Spleen (tissue), 11 donors: ENCODE results near the gene DNAJA3. TPM values are rescaled to one million over a fixed set of nuclear protein-coding genes. Genes with fewer than 3 reads are reported as not detected.

ENCODE experiments used
- DNase-seq: peaks from one replicate; pipeline ENCODE4 v3.0.0-alpha.2; 2020
- H3K27ac ChIP-seq, 8 donors: fragments of 200-600 bp; sonication (generic) in 7 of 8; 1 replicate in 4 of 8; 2 replicates in 4 of 8; pipeline versions ENCODE4 v1.5.0 to v1.8.0; 2016 to 2021; ENCODE audit warnings: inconsistent platforms in 4 of 8, mild to moderate bottlenecking in 4 of 8, moderate library complexity in 1 of 8
- H3K27me3 ChIP-seq, 7 donors: fragments of 200-600 bp; sonication (generic) in 6 of 7; replicated peaks in 1 of 7; 1 replicate in 4 of 7; 2 replicates in 3 of 7; pipeline versions ENCODE4 v1.5.0 to v1.8.0; 2016 to 2021; ENCODE audit warnings: inconsistent platforms in 3 of 7, mild to moderate bottlenecking in 1 of 7
- H3K36me3 ChIP-seq, 6 donors: fragments of 200-600 bp; sonication (generic) in 5 of 6; 1 replicate in 4 of 6; 2 replicates in 2 of 6; pipeline versions ENCODE4 v1.5.0 to v1.8.0; 2016 to 2021; ENCODE audit warnings: inconsistent platforms in 2 of 6
- H3K4me1 ChIP-seq, 6 donors: fragments of 200-600 bp; sonication (generic) in 5 of 6; 1 replicate in 3 of 6; 2 replicates in 3 of 6; pipeline versions ENCODE4 v1.5.0 to v1.8.0; 2016 to 2021; ENCODE audit warnings: inconsistent platforms in 3 of 6
- H3K4me3 ChIP-seq, 8 donors: fragments of 200-600 bp; sonication (generic) in 7 of 8; 1 replicate in 4 of 8; 2 replicates in 4 of 8; pipeline versions ENCODE4 v1.5.0 to v1.8.0; 2016 to 2021; ENCODE audit warnings: inconsistent platforms in 4 of 8, mild to moderate bottlenecking in 4 of 8, moderate library complexity in 2 of 8
- H3K9me3 ChIP-seq, 8 donors: fragments of 200-600 bp; sonication (generic) in 7 of 8; 1 replicate in 4 of 8; 2 replicates in 4 of 8; pipeline versions ENCODE4 v1.5.0 to v1.8.0; 2016 to 2021; ENCODE audit warnings: inconsistent platforms in 4 of 8
- POLR2A ChIP-seq, 3 donors: fragments of 450-650 bp; IDR thresholded peaks; one replicate each; pipeline ENCODE4 v1.5.1; 2017; ENCODE audit warnings: antibody characterized with exemption in 3 of 3, mild to moderate bottlenecking in 1 of 3
- POLR2AphosphoS5 ChIP-seq, 3 donors: sonication (generic); formaldehyde crosslinking; IDR thresholded peaks; one replicate each; pipeline ENCODE4 v1.5.1; 2017; ENCODE audit warnings: antibody characterized with exemption in 3 of 3
- WGBS, 5 donors: extraction: QIAGEN DNeasy Blood & Tissue Kit in 3 of 5; methylation state at CpG; one replicate each; pipeline versions ENCODE4 v1.1.5 to v1.1.7; 2013 to 2018; 5-methylcytosine and 5-hydroxymethylcytosine counted together
- intact Hi-C: fragments of 100-400 bp; cut with DNase I; formaldehyde crosslinking; loops from one replicate; pipeline ENCODE4 v1.15.0; 2023; ENCODE audit warnings: low total_unique reads
- polyA plus RNA-seq, 3 donors: library from polyadenylated mRNA; stranded (reverse); fragments of 200-250 nt; gene quantifications; one replicate each; pipeline ENCODE4 v1.2.1, GENCODE V29; 2013
- total RNA-seq, 7 donors: library from RNA; depleted of rRNA in 3 of 7; stranded (reverse); fragments of >200 nt in 3 of 7; fragmentation: NEBNext Ultra II Directional in 4 of 7; extraction: Animal tissue kit (Norgen Biotek cat#: 25700) in 4 of 7; gene quantifications; one replicate each; pipeline versions ENCODE4 v1.1.0 to v1.2.1, GENCODE V29; 2016 to 2021
- TF ChIP-seq, protein P1 (sequence below), 11 experiments: fragments of 200-600 bp in 7 of 11; fragments of 450-650 bp in 4 of 11; sonication (generic) in 4 of 11; IDR thresholded peaks in 8 of 11; conservative IDR thresholded peaks in 3 of 11; 1 replicate in 7 of 11; 2 replicates in 4 of 11; pipeline versions ENCODE4 v1.4.0 to v1.8.0; 2016 to 2021; ENCODE audit warnings: antibody characterized with exemption in 11 of 11, inconsistent platforms in 4 of 11, mild to moderate bottlenecking in 1 of 11
- donor health status: healthy with polysubstance abuse.
- donor health status: DM: no; HTN: no; CAD: no; lungs with moderate emphysema.
- donor health status: DM: no; HTN: no; CAD: no.
- donor health status: Bipolar disorder and iron deficiency.
- donor health status: healthy.
- donor health status: DM: no; HTN: no; CAD: no.
- donor health status: DM: yes; HTN: yes; CAD: no.

Gene DNAJA3
- total and polyA plus RNA-seq, 10 donors = 16.9 to 47.6 (median 35.3) TPM

DNA sequence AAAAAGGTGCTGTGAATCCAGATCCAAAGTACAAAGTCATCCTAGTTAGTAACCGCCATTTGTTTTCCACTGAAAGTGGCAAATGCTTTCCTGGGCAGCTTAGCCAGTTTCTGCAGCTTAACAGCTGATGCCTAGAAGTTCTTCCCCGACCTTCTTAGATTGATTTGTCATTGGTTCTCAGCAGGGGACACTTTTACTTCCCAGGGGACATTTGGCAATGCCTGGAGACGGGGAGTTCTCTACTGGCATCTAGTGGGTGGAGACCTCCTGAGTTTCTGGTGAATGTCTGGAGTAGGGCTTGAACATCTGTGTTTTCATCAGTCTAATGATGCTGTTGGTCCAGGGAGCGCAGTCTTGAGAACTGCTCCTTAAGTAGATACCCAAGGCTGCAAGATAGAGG lies 7.6 kb downstream of the DNAJA3 start:
- no peak overlapping the region for H3K4me3 ChIP-seq
- peaks cover 0 to 6% (median 2%) of the 10 kb centered on the region in 6 donors for H3K4me1 ChIP-seq
- intact Hi-C loops = no loop called here
- H3K27me3 ChIP-seq = no peaks in the 10 kb centered on the region
- peaks cover 0 to 97% (median 50%) of the 10 kb centered on the region in 6 donors for H3K36me3 ChIP-seq
- DNase-seq = no peak
- no peak for TF ChIP-seq POLR2A (IDR thresholded peaks at IDR 0.05)
- TF ChIP-seq, protein P1, sequence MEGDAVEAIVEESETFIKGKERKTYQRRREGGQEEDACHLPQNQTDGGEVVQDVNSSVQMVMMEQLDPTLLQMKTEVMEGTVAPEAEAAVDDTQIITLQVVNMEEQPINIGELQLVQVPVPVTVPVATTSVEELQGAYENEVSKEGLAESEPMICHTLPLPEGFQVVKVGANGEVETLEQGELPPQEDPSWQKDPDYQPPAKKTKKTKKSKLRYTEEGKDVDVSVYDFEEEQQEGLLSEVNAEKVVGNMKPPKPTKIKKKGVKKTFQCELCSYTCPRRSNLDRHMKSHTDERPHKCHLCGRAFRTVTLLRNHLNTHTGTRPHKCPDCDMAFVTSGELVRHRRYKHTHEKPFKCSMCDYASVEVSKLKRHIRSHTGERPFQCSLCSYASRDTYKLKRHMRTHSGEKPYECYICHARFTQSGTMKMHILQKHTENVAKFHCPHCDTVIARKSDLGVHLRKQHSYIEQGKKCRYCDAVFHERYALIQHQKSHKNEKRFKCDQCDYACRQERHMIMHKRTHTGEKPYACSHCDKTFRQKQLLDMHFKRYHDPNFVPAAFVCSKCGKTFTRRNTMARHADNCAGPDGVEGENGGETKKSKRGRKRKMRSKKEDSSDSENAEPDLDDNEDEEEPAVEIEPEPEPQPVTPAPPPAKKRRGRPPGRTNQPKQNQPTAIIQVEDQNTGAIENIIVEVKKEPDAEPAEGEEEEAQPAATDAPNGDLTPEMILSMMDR (IDR thresholded peaks at IDR 0.05 in 8 of 11, conservative IDR thresholded peaks at IDR 0.05 in 3 of 11) = no peak
- no peak for TF ChIP-seq POLR2AphosphoS5 (IDR thresholded peaks at IDR 0.05)
- 91 to 99% (median 93%) methylated on average over 4 of the region's 4 CpGs for WGBS, 5 donors
- H3K27ac ChIP-seq = no peak overlapping the region
- H3K9me3 ChIP-seq = no peaks in the 10 kb centered on the region

- WGBS, 5 donors = 87 to 91% (median 91%) methylated on average over 12 of the region's 12 CpGs
- Histone ChIP-seq H3K9me3 (no peaks in the 10 kb centered on the region), H3K27ac (no peak overlapping the region), H3K36me3 (peaks cover 0 to 99% (median 59%) of the 10 kb centered on the region in 6 donors), H3K4me3 (no peak overlapping the region), H3K27me3 (no peaks in the 10 kb centered on the region), H3K4me1 (no peaks in the 10 kb centered on the region)
- no peak for DNase-seq
- TF ChIP-seq POLR2A (IDR thresholded peaks at IDR 0.05) (no peak), POLR2AphosphoS5 (IDR thresholded peaks at IDR 0.05) (no peak)
- TF ChIP-seq, protein P1 (IDR thresholded peaks at IDR 0.05 in 8 of 11, conservative IDR thresholded peaks at IDR 0.05 in 3 of 11) = no peak
- intact Hi-C loops = no loop called here
Observed at GRCh38 chr16:4433914-4434787, 8.5 kb downstream of the DNAJA3 start.

DNA sequence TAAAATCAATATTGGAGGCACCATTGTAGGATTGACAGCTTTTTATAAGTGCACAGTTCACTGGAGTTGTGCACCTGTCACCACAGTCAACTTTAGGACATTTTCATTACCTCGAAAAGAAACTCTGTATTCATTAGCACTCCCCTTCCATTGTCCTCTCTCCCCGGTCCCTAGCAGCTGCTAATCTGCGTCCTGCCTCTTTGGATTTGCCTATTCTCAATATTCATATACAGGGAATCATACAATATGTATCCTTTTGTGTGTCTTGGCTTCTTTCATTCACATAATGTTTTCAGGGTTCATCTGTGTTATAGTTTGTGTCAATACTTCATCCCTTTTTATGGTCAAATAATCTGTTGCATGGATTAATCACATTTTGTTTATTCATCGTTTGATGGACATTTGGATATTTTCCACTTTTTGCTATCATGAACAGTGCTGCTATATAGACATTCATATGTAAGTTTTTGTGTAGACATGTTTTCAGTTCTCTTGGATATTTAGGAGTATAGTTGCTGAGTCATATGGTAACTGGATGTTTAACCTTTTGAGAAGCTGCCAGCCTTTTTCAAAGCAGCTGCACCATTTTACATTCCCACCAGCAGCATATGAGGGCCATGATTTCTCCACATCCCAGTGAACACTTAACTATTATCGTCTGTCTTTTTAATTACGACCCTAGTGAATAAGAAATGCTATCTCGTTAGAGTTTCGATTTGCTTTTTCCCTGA lies 9.8 kb downstream of the DNAJA3 start:
- Histone ChIP-seq H3K27ac (no peak overlapping the region), H3K27me3 (no peaks in the 10 kb centered on the region), H3K9me3 (no peaks in the 10 kb centered on the region), H3K4me1 (no peaks in the 10 kb centered on the region), H3K36me3 (peaks cover 0 to 100% (median 72%) of the 10 kb centered on the region in 6 donors), H3K4me3 (no peak overlapping the region)
- intact Hi-C loops = no loop called here
- TF ChIP-seq, protein P1 (IDR thresholded peaks at IDR 0.05 in 8 of 11, conservative IDR thresholded peaks at IDR 0.05 in 3 of 11) = no peak
- no peak for TF ChIP-seq POLR2AphosphoS5 (IDR thresholded peaks at IDR 0.05)
- no peak for TF ChIP-seq POLR2A (IDR thresholded peaks at IDR 0.05)
- DNase-seq = no peak
- 80 to 86% (median 81%) methylated on average over 8 of the region's 8 CpGs for WGBS, 5 donors

DNA sequence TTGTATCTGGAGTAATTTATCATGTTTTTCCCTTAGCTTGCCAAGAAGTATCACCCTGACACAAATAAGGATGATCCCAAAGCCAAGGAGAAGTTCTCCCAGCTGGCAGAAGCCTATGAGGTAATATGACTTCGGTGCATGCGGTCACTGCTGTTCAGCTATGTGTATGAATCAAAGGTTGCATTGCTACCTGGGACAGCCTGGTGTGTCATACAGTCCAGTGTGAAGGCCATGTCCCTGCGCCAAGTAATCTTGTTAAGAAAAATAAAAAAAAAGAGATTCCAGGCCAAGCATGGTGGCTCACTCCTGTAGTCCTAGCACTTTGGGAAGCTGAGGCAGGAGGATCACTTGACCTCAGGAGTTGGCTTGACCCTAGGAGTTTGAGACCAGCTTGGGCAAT lies 11.7 kb downstream of the DNAJA3 start:
- 95 to 100% (median 98%) methylated on average over 3 of the region's 3 CpGs for WGBS, 5 donors
- Histone ChIP-seq H3K9me3 (no peaks in the 10 kb centered on the region), H3K27ac (no peak overlapping the region), H3K27me3 (no peaks in the 10 kb centered on the region), H3K4me1 (no peaks in the 10 kb centered on the region), H3K4me3 (no peak overlapping the region), H3K36me3 (peaks cover 3 to 100% (median 82%) of the 10 kb centered on the region in 6 donors)
- no peak for DNase-seq
- TF ChIP-seq, protein P1 (IDR thresholded peaks at IDR 0.05 in 8 of 11, conservative IDR thresholded peaks at IDR 0.05 in 3 of 11) = no peak
- TF ChIP-seq POLR2AphosphoS5 (IDR thresholded peaks at IDR 0.05) = no peak
- no peak for TF ChIP-seq POLR2A (IDR thresholded peaks at IDR 0.05)
- intact Hi-C loops = no loop called here
